Esophagus (tissue), 2 donors: ENCODE data around the gene CRYBA4. TPM values are rescaled to one million over a fixed set of nuclear protein-coding genes. Genes with fewer than 3 reads are reported as not detected.

Experiments used
- H3K27ac ChIP-seq, 2 donors: one replicate each; pipeline ENCODE4 v1.5.1; 2013; ENCODE audit warnings: low read depth in 2 of 2, mild to moderate bottlenecking in 2 of 2, inconsistent platforms in 1 of 2, low read length in 1 of 2, moderate library complexity in 1 of 2
- H3K27me3 ChIP-seq, 2 donors: one replicate each; pipeline ENCODE4 v1.6.1; 2013; ENCODE audit warnings: low read length in 2 of 2, control low read depth in 1 of 2, mild to moderate bottlenecking in 1 of 2; ENCODE audit not compliant: insufficient read depth in 2 of 2, control insufficient read depth in 1 of 2
- H3K36me3 ChIP-seq, 2 donors: one replicate each; pipeline ENCODE4 v1.6.1; 2013; ENCODE audit warnings: low read length in 1 of 2; ENCODE audit not compliant: control insufficient read depth in 2 of 2, insufficient read depth in 2 of 2
- H3K4me1 ChIP-seq, 2 donors: one replicate each; pipeline ENCODE4 v1.6.1; 2013; ENCODE audit warnings: low read length in 1 of 2; ENCODE audit not compliant: control insufficient read depth in 2 of 2, insufficient read depth in 2 of 2
- H3K4me3 ChIP-seq, 2 donors: one replicate each; pipeline ENCODE4 v1.5.1; 2013; ENCODE audit warnings: low read length in 2 of 2, mild to moderate bottlenecking in 2 of 2, low read depth in 1 of 2, moderate library complexity in 1 of 2
- H3K9me3 ChIP-seq, 2 donors: one replicate each; pipeline ENCODE4 v1.6.1; 2013; ENCODE audit warnings: mild to moderate bottlenecking in 2 of 2, low read depth in 1 of 2, low read length in 1 of 2, moderate library complexity in 1 of 2; ENCODE audit not compliant: control insufficient read depth in 2 of 2, insufficient read depth in 1 of 2
- WGBS, 2 donors: extraction: QIAGEN DNeasy Blood & Tissue Kit; methylation state at CpG; one replicate each; pipeline ENCODE4 v1.1.7; 2013; 5-methylcytosine and 5-hydroxymethylcytosine counted together
- polyA plus RNA-seq, 2 donors: library from polyadenylated mRNA; stranded (reverse); fragments of 200-250 nt; gene quantifications; one replicate each; pipeline ENCODE4 v1.2.3, GENCODE V29; 2013
- donor health status: healthy with polysubstance abuse.
- donor health status: Bipolar disorder and iron deficiency.

The CRYBA4 gene
- polyA plus RNA-seq, 2 donors, result not detected

DNA sequence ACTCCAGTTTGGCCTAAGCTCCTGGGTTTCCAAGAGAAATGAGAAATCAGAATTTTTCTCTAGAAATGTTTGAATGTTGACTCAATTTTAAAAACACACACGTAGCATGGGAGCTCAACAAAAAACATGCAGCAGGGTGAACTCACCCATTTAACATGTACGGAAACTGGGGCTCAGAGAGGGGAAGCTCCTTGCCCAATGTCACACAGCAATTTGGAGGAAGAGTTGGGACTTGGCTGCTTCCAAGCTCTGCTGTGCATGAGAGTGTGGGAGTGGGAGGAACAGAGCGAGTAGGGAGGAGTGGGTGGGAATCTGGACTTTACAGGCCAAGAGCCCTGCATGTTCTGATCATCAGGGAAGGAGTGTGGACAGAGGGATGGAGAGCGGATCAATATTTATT, 37.8 kb upstream of the CRYBA4 start:
- Histone ChIP-seq H3K27me3 (no peaks in the 10 kb centered on the region), H3K4me1 (peaks cover 0 to 8% of the 10 kb centered on the region in 2 donors), H3K27ac (no peak overlapping the region), H3K4me3 (no peak overlapping the region), H3K36me3 (no peaks in the 10 kb centered on the region), H3K9me3 (no peaks in the 10 kb centered on the region)
- WGBS, 2 donors, result 74 to 81% methylated on average over 4 of the region's 4 CpGs

DNA sequence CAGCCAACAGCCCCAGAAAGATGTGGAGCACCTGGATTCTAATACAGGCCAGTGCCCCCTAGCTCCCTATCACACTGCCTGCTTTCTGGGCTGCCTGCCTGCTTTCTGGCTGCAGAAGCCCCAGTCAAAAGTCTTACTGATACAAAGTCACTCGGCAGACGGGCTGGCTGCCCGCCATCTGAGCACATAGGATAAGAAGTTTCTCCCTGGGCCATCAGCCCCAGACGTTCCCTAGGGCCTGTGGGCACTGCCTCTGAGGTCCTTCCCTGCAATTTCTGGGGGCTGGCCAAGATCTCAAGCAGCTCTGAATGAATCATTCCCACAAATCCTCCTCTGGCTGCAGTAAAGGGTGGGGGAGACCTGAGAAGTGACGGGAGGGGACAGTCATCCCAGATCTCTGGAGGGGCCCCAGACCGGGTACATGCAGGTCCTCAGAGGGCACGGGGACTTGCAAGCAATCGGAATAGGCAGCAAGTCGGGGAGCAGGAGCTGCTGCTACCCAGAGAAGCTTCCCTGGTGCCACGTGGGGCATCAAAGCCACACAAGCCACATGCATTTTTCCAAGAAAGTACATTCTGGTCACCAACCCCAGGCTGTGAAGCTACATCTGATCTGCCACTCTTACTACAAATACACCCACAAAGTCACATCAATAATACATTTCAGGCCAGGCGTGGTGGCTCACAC, 36.5 kb upstream of the CRYBA4 start:
- Histone ChIP-seq H3K4me3 (no peak overlapping the region), H3K27ac (no peak overlapping the region), H3K4me1 (peaks cover 0 to 8% of the 10 kb centered on the region in 2 donors), H3K36me3 (no peaks in the 10 kb centered on the region), H3K9me3 (no peaks in the 10 kb centered on the region), H3K27me3 (no peaks in the 10 kb centered on the region)
- WGBS, 2 donors, result 40 to 58% methylated on average over 11 of the region's 11 CpGs

DNA sequence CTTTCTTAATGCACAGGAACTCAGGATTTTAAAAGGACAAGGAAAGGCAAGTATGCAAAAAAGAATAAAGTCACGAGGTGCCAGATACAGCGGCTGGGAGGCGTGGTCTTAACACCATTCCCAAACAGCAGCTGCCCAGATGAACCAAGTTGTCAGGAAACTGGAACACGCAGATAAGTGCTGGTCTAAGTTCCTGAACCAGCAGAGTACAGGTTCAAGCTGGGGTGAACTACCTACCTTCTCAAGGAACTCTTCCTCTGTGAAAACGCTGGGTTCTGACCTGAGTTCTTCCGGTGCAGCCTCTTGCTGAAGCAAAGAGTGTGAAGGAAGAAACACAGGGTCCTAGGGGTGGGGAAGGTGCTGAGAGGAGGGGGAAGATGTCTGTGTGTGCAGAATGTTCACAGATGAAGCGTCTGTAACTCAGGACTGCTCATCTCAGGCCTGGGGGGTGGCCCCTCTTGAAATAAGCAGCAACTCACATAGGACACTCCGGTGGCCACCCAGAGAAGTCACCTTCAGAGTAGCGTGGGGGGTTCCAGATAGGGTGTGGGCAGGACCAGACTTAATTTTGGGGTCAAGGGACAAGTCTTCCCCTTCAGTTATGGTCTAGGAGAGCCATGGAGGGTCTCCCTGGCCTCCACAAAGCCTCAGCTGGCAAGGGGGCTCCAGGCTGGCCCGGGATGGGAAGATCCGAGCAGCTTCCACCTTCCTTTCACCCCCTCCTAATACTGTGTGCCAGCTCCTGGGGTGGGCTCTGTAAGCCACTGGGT, 35.0 kb upstream of the CRYBA4 start:
- Histone ChIP-seq H3K4me1 (peaks cover 0 to 8% of the 10 kb centered on the region in 2 donors), H3K9me3 (no peaks in the 10 kb centered on the region), H3K36me3 (no peaks in the 10 kb centered on the region), H3K27ac (peak overlapping the region in 1 of 2 donors; percentile 26), H3K4me3 (no peak overlapping the region), H3K27me3 (no peaks in the 10 kb centered on the region)
- WGBS, 2 donors, result 65 to 73% methylated on average over 10 to 11 of the region's 11 CpGs

DNA sequence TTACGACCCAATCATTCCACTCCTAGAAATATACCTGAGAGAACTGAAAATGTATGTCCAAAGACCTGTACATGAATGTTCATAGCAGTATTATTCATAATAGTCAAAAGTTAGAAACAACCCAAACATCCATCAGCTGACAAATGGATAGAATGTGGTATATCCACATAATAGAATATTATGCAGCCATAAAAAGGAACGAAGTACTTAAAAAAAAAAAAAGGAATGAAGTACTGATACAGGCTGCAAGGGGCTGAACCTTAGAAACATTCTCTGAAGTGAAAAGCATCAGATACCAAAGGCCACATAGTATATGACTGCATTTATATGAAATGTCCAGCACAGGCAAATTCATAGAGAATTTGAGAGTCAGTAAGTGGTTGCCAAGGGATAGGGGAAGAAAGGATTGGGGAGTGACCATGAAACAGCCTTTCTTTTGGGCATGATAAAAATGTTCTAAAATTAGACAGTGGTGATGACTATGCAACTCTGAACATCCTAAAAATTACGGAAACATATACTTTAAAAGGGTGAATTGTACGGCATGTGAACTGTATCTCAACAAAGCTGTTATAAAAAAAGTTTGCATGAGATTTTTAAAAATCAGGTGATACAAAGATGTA, 33.7 kb upstream of the CRYBA4 start:
- Histone ChIP-seq H3K4me3 (no peak overlapping the region), H3K27ac (no peak overlapping the region), H3K4me1 (peaks cover 6 to 14% of the 10 kb centered on the region in 2 donors)

GRCh38 chr22:26588729-26589366, 32.9 kb upstream of the CRYBA4 start:
- H3K27ac ChIP-seq, result no peak overlapping the region

More for the DNA sequence above, 33.7 kb upstream of the CRYBA4 start:
- WGBS, 2 donors, result 90% methylated on average over 4 of the region's 4 CpGs
- no peaks in the 10 kb centered on the region for H3K27me3 ChIP-seq
- H3K36me3 ChIP-seq, result no peaks in the 10 kb centered on the region
- H3K9me3 ChIP-seq, result no peaks in the 10 kb centered on the region

GRCh38 chr22:26589367-26589844, 32.4 kb upstream of the CRYBA4 start:
- H3K27me3 ChIP-seq, result no peaks in the 10 kb centered on the region
- H3K4me1 ChIP-seq, result peaks cover 6 to 14% of the 10 kb centered on the region in 2 donors
- WGBS, 2 donors, result 0 to 1% methylated on average over 31 to 44 of the region's 44 CpGs
- H3K4me3 ChIP-seq, result peak overlapping the region; percentile 80 to 89
- H3K9me3 ChIP-seq, result no peaks in the 10 kb centered on the region
- H3K36me3 ChIP-seq, result no peaks in the 10 kb centered on the region
- H3K27ac ChIP-seq, result peak overlapping the region; percentile 75 to 83

More at GRCh38 chr22:26588729-26589366, 32.9 kb upstream of the CRYBA4 start:
- Histone ChIP-seq H3K27me3 (no peaks in the 10 kb centered on the region), H3K4me3 (peak overlapping the region; percentile 80 to 89), H3K9me3 (no peaks in the 10 kb centered on the region), H3K4me1 (peaks cover 6 to 14% of the 10 kb centered on the region in 2 donors), H3K36me3 (no peaks in the 10 kb centered on the region)
- 53 to 61% methylated on average over 14 of the region's 14 CpGs for WGBS, 2 donors

DNA sequence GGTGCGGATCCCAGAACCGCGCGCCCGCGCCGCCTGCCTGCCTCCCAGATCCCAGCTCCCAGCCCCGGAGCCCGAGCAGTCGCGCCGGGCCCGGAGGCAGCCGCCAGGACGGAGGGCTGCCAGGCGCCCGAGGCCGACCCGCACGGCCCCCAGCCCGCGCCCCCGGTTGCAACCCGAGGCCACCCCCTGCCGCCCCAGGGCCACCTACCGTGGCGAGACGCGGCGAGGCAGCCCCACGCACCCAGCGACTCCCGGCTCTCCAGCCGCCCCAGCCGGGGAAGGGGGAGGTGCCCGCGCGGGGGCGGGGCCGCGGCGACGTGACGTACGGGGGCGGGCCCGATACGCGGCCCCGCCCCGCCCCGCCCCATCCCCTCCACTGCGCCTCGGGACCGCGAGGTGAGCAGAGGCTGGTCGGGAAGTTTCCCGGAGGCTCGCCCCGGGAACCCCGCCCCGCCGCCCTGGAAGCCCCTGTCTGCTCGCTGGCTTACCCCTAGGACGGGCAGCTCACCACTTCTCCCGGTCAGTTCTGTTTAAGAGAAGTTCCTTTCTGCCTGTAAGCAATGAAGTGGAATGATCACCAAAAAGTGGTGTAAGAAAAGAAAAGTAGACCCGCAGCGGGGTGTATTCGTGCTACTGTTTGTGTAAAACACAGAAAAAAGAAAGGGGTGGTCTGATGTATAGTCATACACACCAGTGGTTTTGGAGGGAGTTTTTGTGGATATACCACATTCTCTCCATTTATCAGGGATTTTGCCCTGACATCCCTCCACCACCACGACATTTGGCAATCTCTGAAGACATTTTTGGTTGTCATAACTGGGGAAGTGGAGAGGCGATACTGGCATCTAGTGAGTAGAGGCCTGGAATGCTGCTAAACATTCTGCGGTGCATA, 31.7 kb upstream of the CRYBA4 start, which contains the start of gene TPST2:
TSS of gene TPST2 (minus strand) at position 288 of the 892 bp plus-strand sequence. CDS start 48,502 bp downstream, outside the sequence.
- Histone ChIP-seq H3K36me3 (no peaks in the 10 kb centered on the region), H3K4me1 (peaks cover 6 to 14% of the 10 kb centered on the region in 2 donors), H3K27me3 (no peaks in the 10 kb centered on the region), H3K4me3 (peak within 1 kb of the TSS; percentile 80 to 89), H3K9me3 (no peaks in the 10 kb centered on the region), H3K27ac (peak within 1 kb of the TSS; percentile 78 to 83)
- 1% methylated on average over 52 to 72 of the region's 72 CpGs for WGBS, 2 donors

- H3K4me3 ChIP-seq, result no peak overlapping the region
- H3K4me1 ChIP-seq, result peaks cover 6 to 8% of the 10 kb centered on the region in 2 donors
- WGBS, 2 donors, result 48 to 57% methylated on average over 4 of the region's 4 CpGs
- peak overlapping the region in 1 of 2 donors; percentile 4 for H3K27ac ChIP-seq
- H3K36me3 ChIP-seq, result no peaks in the 10 kb centered on the region
- H3K9me3 ChIP-seq, result no peaks in the 10 kb centered on the region
- H3K27me3 ChIP-seq, result no peaks in the 10 kb centered on the region
These were observed 29.3 kb upstream of the CRYBA4 start for GRCh38 chr22:26592421-26592891.
